ENCODE measurements around the gene TRANK1. TPM values are rescaled to one million over a fixed set of nuclear protein-coding genes. Genes with fewer than 3 reads are reported as not detected.
"Not testable (repeated sequence)": the region's sequence is repeated elsewhere in the genome, so short reads cannot be mapped to it uniquely, and the experiment has no call there.

Gene TRANK1
- total RNA-seq, 2 experiments from 2014 or later: 39.2 to 44.8 TPM

DNA sequence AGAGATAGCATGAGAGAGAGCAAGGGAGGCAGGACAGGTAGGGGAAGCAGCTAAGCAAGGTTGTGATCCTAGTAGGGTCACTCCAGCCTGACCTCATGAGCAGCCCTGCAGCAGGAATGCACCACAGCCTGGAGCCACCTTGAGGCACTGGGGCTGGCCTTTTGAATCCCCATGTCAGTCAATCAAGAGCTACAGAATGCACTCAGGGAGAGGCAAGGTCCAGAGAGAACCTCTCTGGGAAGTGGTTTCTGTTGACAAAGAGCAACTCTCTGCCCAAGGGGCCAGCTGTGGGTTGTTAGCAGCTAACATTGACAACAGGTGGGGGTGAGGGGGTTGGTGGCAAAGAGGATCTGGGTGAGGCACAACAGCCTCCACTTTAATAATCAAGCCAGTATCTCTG is 54.6 kb downstream of the TRANK1 start:
- Histone ChIP-seq H3K27me3 (ENCODE audit: control insufficient read depth in 1 of 2, insufficient read depth in 2 of 2, low read length in 2 of 2) (no peaks in the 10 kb centered on the region), H3K27ac (ENCODE audit: low read depth in 1 of 2, low read length in 2 of 2) (no peak overlapping the region), H3K4me3 (ENCODE audit: low read length) (no peak overlapping the region), H3K4me1 (ENCODE audit: insufficient read depth, low read length) (peaks cover 37% of the 10 kb centered on the region), H3K9me3 (ENCODE audit: control insufficient read depth in 1 of 2, insufficient read depth in 1 of 2, low read length in 2 of 2) (no peaks in the 10 kb centered on the region), H3K36me3 (ENCODE audit: insufficient read depth, low read length) (peaks cover 90% of the 10 kb centered on the region)
- no peak for DNase-seq
- Mint-ChIP-seq H3K36me3 (ENCODE audit: low read depth) (peaks cover 100% of the 10 kb centered on the region), H3K4me1 (ENCODE audit: low read depth) (peaks cover 54% of the 10 kb centered on the region), H3K27me3 (no peaks in the 10 kb centered on the region), H3K4me3 (no peak overlapping the region), H3K27ac (peak overlapping the region; percentile 99), H3K9me3 (no peaks in the 10 kb centered on the region)
- ChIA-PET POLR2A (interaction anchor here (3.0 to 8.9 kb wide), 2 partner anchors 14 to 16 kb away, joined by 9 to 53 read pairs; no protein-coding TSS in a partner anchor), CTCF (interaction anchor here (1.0 kb wide), 1 partner anchor 21 kb away, joined by 3 read pairs; no protein-coding TSS in a partner anchor)
- TF ChIP-seq, protein P1, sequence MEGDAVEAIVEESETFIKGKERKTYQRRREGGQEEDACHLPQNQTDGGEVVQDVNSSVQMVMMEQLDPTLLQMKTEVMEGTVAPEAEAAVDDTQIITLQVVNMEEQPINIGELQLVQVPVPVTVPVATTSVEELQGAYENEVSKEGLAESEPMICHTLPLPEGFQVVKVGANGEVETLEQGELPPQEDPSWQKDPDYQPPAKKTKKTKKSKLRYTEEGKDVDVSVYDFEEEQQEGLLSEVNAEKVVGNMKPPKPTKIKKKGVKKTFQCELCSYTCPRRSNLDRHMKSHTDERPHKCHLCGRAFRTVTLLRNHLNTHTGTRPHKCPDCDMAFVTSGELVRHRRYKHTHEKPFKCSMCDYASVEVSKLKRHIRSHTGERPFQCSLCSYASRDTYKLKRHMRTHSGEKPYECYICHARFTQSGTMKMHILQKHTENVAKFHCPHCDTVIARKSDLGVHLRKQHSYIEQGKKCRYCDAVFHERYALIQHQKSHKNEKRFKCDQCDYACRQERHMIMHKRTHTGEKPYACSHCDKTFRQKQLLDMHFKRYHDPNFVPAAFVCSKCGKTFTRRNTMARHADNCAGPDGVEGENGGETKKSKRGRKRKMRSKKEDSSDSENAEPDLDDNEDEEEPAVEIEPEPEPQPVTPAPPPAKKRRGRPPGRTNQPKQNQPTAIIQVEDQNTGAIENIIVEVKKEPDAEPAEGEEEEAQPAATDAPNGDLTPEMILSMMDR (IDR thresholded peaks at IDR 0.05): no peak
- ATAC-seq (ENCODE audit: poor library complexity): no peak
- intact Hi-C loops (cut with DNase I, micrococcal nuclease): loop anchor here in 1 of 2 experiments (5.0 kb wide), 1 partner anchor 67 kb away; no protein-coding TSS in a partner anchor

- no peaks in the 10 kb centered on the region for H3K9me3 Mint-ChIP-seq
- H3K27ac Mint-ChIP-seq: no peak overlapping the region
- H3K9me3 ChIP-seq (ENCODE audit: control insufficient read depth in 1 of 2, insufficient read depth in 1 of 2, low read length in 2 of 2): no peaks in the 10 kb centered on the region
- ATAC-seq (ENCODE audit: poor library complexity) (no peak), DNase-seq (no peak)
- intact Hi-C loops (cut with DNase I, micrococcal nuclease): no loop called here
- H3K27me3 Mint-ChIP-seq: no peaks in the 10 kb centered on the region
- peaks cover 8% of the 10 kb centered on the region for H3K4me1 ChIP-seq (ENCODE audit: insufficient read depth, low read length)
- POLR2A ChIA-PET: no interaction called here
- H3K4me1 Mint-ChIP-seq (ENCODE audit: low read depth): peaks cover 57% of the 10 kb centered on the region
- CTCF ChIA-PET: no interaction called here
- peaks cover 65% of the 10 kb centered on the region for H3K36me3 Mint-ChIP-seq (ENCODE audit: low read depth)
- peaks cover 47% of the 10 kb centered on the region for H3K36me3 ChIP-seq (ENCODE audit: insufficient read depth, low read length)
- TF ChIP-seq, protein P1 (IDR thresholded peaks at IDR 0.05): no peak
- no peaks in the 10 kb centered on the region for H3K27me3 ChIP-seq (ENCODE audit: control insufficient read depth in 1 of 2, insufficient read depth in 2 of 2, low read length in 2 of 2)
- no peak overlapping the region for H3K27ac ChIP-seq (ENCODE audit: low read depth in 1 of 2, low read length in 2 of 2)
- no peak overlapping the region for H3K4me3 ChIP-seq (ENCODE audit: low read length)
- H3K4me3 Mint-ChIP-seq: no peak overlapping the region
These were observed 63.1 kb downstream of the TRANK1 start for GRCh38 chr3:36881735-36882134.

GRCh38 chr3:36879842-36880241 is 65.0 kb downstream of the TRANK1 start:
- CTCF ChIA-PET; H3K9me3 ChIP-seq (ENCODE audit: control insufficient read depth in 1 of 2, insufficient read depth in 1 of 2, low read length in 2 of 2); ATAC-seq (ENCODE audit: poor library complexity); H3K4me3 ChIP-seq (ENCODE audit: low read length); H3K27ac ChIP-seq (ENCODE audit: low read depth in 1 of 2, low read length in 2 of 2); H3K27ac Mint-ChIP-seq; H3K27me3 Mint-ChIP-seq; H3K27me3 ChIP-seq (ENCODE audit: control insufficient read depth in 1 of 2, insufficient read depth in 2 of 2, low read length in 2 of 2); POLR2A ChIA-PET; DNase-seq; intact Hi-C loops (cut with DNase I, micrococcal nuclease); H3K9me3 Mint-ChIP-seq; H3K4me3 Mint-ChIP-seq: not testable (repeated sequence)
- Histone ChIP-seq H3K4me1 (ENCODE audit: insufficient read depth, low read length) (peaks cover 23% of the 10 kb centered on the region), H3K36me3 (ENCODE audit: insufficient read depth, low read length) (peaks cover 29% of the 10 kb centered on the region)
- Mint-ChIP-seq H3K36me3 (ENCODE audit: low read depth) (peaks cover 53% of the 10 kb centered on the region), H3K4me1 (ENCODE audit: low read depth) (peaks cover 72% of the 10 kb centered on the region)
